Skeletal muscle satellite cell (primary cell): ENCODE measurements around the gene CAPN9.
"Not testable (repeated sequence)": the region's sequence is repeated elsewhere in the genome, so short reads cannot be mapped to it uniquely, and the experiment has no call there.

ENCODE experiments used
- H3K27me3 ChIP-seq: 2 replicates; pipeline ENCODE4 v1.7.0; 2013; ENCODE audit warnings: low read length; ENCODE audit not compliant: control insufficient read depth, insufficient read depth
- H3K36me3 ChIP-seq: 2 replicates; pipeline ENCODE4 v1.7.0; 2013; ENCODE audit warnings: mild to moderate bottlenecking, control low read depth, low read length; ENCODE audit not compliant: insufficient read depth
- H3K4me1 ChIP-seq: 2 replicates; pipeline ENCODE4 v1.7.0; 2013; ENCODE audit warnings: low read length; ENCODE audit not compliant: control insufficient read depth, insufficient read depth
- H3K4me2 ChIP-seq: 2 replicates; pipeline ENCODE4 v1.7.0; 2013; ENCODE audit warnings: mild to moderate bottlenecking, low read length
- H3K4me3 ChIP-seq: 2 replicates; pipeline ENCODE4 v1.7.0; 2013; ENCODE audit warnings: low read length
- H3K9ac ChIP-seq: 2 replicates; pipeline ENCODE4 v1.7.0; 2013; ENCODE audit warnings: mild to moderate bottlenecking, low read depth, low read length, moderate library complexity
- H3K9me3 ChIP-seq: replicated peaks from 2 replicates; pipeline ENCODE4 v1.7.0; 2013; ENCODE audit warnings: mild to moderate bottlenecking, control low read depth, low read length

CAPN9 gene

GRCh38 chr1:230836793-230837192 lies 89.6 kb downstream of the CAPN9 start:
- peaks cover 7% of the 10 kb centered on the region for H3K36me3 ChIP-seq
- no peak overlapping the region for H3K4me3 ChIP-seq
- H3K27me3 ChIP-seq: no peaks in the 10 kb centered on the region
- no peaks in the 10 kb centered on the region for H3K9me3 ChIP-seq
- H3K9ac ChIP-seq: no peak overlapping the region
- H3K4me2 ChIP-seq: no peak overlapping the region
- H3K4me1 ChIP-seq: peaks cover 11% of the 10 kb centered on the region

DNA sequence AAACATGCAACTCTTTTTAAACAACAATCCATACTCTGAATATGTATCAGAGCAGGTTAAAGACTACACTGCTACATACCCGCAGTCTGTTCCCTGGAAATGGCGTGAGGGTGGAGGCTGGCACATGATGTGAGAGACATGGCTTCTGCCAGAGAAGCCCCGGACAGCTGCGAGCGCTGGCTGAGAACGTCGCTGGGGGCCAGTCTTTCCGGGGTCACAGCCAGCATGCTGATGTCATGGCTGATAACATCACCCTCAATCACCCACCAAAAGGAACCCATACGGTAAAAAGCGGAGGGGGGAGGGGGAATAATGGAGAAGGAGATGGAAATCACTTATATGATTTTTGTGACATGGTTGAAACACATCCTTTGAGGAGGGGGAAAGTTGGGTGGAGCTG lies 92.0 kb downstream of the CAPN9 start:
- Histone ChIP-seq H3K4me2 (no peak overlapping the region), H3K9ac (no peak overlapping the region), H3K9me3 (no peaks in the 10 kb centered on the region), H3K4me1 (no peaks in the 10 kb centered on the region), H3K27me3 (no peaks in the 10 kb centered on the region), H3K4me3 (no peak overlapping the region), H3K36me3 (peaks cover 15% of the 10 kb centered on the region)

DNA sequence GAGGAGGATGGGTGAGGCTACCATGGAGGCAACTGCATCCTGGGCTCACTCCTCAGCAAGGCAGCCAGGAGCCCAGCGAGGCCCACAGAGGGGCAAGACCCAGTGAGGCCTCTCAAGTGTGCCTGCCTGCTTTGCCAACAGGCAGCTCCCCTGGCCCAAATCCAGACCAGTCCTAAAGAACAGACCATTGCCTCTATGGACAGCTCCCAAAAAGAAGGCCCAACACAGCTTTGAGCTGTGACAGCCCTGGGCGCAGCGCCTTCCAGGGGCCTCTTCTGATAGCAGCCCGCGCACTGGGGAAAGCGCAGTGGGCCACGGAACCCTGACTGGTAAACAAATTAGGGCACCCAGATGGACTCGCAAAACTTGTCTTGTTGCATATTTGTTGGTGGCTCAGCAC lies 95.6 kb downstream of the CAPN9 start:
- no peak overlapping the region for H3K4me3 ChIP-seq
- H3K9ac ChIP-seq: no peak overlapping the region
- H3K9me3 ChIP-seq: no peaks in the 10 kb centered on the region
- no peaks in the 10 kb centered on the region for H3K27me3 ChIP-seq
- H3K4me2 ChIP-seq: no peak overlapping the region
- H3K36me3 ChIP-seq: peaks cover 15% of the 10 kb centered on the region
- H3K4me1 ChIP-seq: peaks cover 5% of the 10 kb centered on the region

DNA sequence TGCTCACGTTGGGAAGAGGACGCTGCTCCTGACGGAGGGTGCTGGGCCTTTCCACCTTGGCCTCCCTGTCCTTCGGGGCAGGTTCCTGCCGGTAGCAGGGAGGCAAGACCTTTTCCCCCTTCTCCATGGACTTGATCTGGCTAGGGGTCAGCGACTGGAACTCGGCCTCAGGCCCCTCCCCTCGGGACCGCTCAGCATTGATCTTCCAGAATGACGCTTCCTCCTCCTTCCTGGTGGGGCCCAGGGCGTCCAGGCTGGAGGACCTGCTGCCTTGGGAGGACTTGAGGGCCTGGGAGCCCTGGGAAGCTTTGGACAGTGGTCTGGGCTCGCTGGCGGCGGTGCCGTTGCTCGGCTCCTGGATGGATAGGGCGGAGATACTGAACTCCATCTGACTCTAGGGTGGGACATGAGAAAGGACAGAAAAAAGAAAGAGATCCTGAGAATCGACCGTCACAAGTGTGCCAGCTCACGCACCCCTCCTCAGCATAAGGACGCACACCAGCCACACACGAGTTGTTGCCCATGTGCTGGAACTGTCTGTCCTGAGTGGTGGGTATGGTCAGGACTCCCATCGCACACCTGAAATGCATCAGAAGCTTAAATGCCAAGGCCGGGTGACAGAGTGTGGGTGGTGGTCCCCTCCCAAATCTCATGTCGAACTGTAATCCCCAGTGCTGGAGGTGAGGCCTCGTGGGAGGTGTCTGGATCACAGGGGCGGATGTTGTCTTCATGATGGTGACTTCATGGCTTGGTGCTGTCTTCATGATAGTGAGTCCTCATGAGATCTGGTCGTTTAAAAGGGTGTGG lies 96.5 kb downstream of the CAPN9 start:
- peaks cover 15% of the 10 kb centered on the region for H3K36me3 ChIP-seq
- H3K4me3 ChIP-seq: no peak overlapping the region
- no peak overlapping the region for H3K4me2 ChIP-seq
- H3K9ac ChIP-seq: no peak overlapping the region
- no peaks in the 10 kb centered on the region for H3K9me3 ChIP-seq
- peaks cover 14% of the 10 kb centered on the region for H3K4me1 ChIP-seq
- no peaks in the 10 kb centered on the region for H3K27me3 ChIP-seq

GRCh38 chr1:230844561-230844960 lies 97.4 kb downstream of the CAPN9 start:
- no peaks in the 10 kb centered on the region for H3K27me3 ChIP-seq
- no peak overlapping the region for H3K9ac ChIP-seq
- no peak overlapping the region for H3K4me3 ChIP-seq
- H3K4me1 ChIP-seq: peaks cover 21% of the 10 kb centered on the region
- H3K4me2 ChIP-seq: no peak overlapping the region
- H3K9me3 ChIP-seq: no peaks in the 10 kb centered on the region
- H3K36me3 ChIP-seq: peaks cover 15% of the 10 kb centered on the region

DNA sequence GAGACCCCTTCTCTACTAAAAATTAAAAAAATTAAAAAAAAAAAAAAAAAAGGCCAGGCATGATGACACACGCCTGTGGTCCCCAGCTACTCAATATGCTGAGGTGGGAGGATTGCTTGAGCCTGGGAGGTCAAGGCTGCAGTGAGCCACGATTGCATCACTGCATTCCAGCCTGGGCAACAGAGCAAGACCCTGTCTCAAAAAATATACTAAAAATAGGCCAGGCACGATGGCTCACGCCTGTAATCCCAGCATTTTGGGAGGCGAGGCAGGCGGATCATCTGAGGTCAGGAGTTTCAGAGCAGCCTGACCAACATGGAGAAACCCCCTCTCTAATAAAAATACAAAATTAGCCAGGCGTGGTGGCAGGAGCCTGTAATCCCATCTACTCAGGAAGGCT lies 98.0 kb downstream of the CAPN9 start:
- not testable (repeated sequence) for H3K9me3 ChIP-seq, H3K27me3 ChIP-seq, H3K4me3 ChIP-seq, H3K9ac ChIP-seq, H3K4me2 ChIP-seq
- peaks cover 27% of the 10 kb centered on the region for H3K4me1 ChIP-seq
- peaks cover 15% of the 10 kb centered on the region for H3K36me3 ChIP-seq

DNA sequence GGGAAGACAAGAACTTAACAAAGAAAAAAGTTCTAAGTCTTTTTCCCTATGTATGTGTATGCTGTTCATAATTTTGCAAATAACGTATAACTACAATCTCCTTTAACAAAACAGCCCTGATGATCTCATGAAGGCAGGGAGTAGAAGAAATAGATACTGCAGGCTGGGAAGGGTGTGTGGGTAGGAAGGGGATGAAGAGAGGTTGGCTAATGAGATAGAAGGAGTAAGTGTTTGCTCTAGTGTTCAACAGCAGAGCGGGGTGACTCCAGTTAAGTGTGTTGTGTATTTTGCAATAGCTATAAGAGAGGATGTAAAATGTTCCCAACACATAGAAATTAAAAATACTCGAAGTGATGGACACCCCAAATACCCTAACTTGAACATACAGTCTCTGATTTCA lies 101.0 kb downstream of the CAPN9 start:
- H3K4me3 ChIP-seq: no peak overlapping the region
- no peaks in the 10 kb centered on the region for H3K9me3 ChIP-seq
- no peaks in the 10 kb centered on the region for H3K27me3 ChIP-seq
- peaks cover 7% of the 10 kb centered on the region for H3K36me3 ChIP-seq
- no peak overlapping the region for H3K9ac ChIP-seq
- H3K4me2 ChIP-seq: no peak overlapping the region
- peaks cover 44% of the 10 kb centered on the region for H3K4me1 ChIP-seq

- Histone ChIP-seq H3K9ac (peak overlapping the region; percentile 74), H3K9me3 (no peaks in the 10 kb centered on the region), H3K4me3 (peak overlapping the region; percentile 53), H3K4me2 (peak overlapping the region; percentile 76), H3K4me1 (peaks cover 44% of the 10 kb centered on the region), H3K27me3 (no peaks in the 10 kb centered on the region), H3K36me3 (peaks cover 11% of the 10 kb centered on the region)
Observed at GRCh38 chr1:230849451-230850224, 102.5 kb downstream of the CAPN9 start.

DNA sequence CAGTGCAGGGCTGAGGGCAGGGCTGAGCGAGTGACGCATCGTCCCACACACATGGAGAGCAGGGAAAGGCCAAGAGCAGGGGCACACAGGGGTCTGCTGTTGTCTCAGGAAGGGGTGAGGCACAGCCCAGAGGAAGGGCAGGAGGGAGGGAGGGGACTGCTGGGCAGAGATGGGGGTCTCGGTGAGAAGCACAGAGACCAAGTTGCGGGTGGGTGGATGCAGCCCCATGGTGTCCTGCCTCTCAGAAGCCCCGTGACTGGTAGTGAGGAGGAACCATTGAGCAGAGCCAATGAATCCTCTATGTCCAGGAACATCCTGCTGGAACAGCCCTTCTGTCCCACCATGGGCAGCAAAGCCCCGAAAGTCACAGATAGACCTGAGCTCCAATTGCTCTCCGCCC lies 103.4 kb downstream of the CAPN9 start:
- peak overlapping the region; percentile 65 for H3K9ac ChIP-seq
- no peaks in the 10 kb centered on the region for H3K27me3 ChIP-seq
- no peaks in the 10 kb centered on the region for H3K9me3 ChIP-seq
- peaks cover 42% of the 10 kb centered on the region for H3K4me1 ChIP-seq
- H3K4me3 ChIP-seq: no peak overlapping the region
- peaks cover 16% of the 10 kb centered on the region for H3K36me3 ChIP-seq
- peak overlapping the region; percentile 76 for H3K4me2 ChIP-seq

DNA sequence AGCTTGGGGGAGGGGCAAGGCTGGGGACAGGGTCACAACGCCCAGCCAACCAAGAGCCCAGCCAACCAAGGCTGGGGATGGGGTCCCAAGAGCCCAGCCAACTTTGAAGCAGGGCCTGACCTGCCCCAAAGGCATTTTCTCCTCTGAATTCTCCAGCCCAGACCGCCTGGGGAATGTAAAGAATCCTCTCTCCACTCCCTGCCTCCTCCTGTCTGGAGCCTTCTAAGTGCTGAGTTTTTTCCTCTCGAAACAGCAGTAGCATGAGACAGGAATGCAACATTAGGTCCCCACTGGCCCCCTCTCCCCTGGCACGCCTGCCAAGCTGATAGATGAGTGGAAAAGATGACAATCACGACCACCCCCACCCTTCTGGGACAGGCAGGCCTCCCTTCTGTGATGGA lies 104.1 kb downstream of the CAPN9 start:
- no peak overlapping the region for H3K4me2 ChIP-seq
- H3K9me3 ChIP-seq: no peaks in the 10 kb centered on the region
- H3K4me1 ChIP-seq: peaks cover 49% of the 10 kb centered on the region
- H3K4me3 ChIP-seq: no peak overlapping the region
- H3K9ac ChIP-seq: peak overlapping the region; percentile 65
- H3K36me3 ChIP-seq: peaks cover 16% of the 10 kb centered on the region
- H3K27me3 ChIP-seq: no peaks in the 10 kb centered on the region
